Trophoblast cell (in vitro differentiated cells and primary cell): ENCODE results near the gene IKZF4.

Experiments used
- DNase-seq, 2 donors: peaks; one replicate each; pipeline ENCODE4 v3.0.0-alpha.2; 2016
- H2AFZ ChIP-seq: 2 replicates; pipeline ENCODE4 v1.6.1; 2013; ENCODE audit warnings: low read length, moderate library complexity, mild to moderate bottlenecking; ENCODE audit not compliant: insufficient read depth, poor library complexity
- H2AK5ac ChIP-seq: 2 replicates; pipeline ENCODE4 v1.6.1; 2013; ENCODE audit warnings: mild to moderate bottlenecking, low read length
- H2BK120ac ChIP-seq: 2 replicates; pipeline ENCODE4 v1.6.1; 2013; ENCODE audit warnings: low read length, mild to moderate bottlenecking, moderate library complexity; ENCODE audit not compliant: insufficient read depth, poor library complexity
- H2BK12ac ChIP-seq: 2 replicates; pipeline ENCODE4 v1.6.1; 2013; ENCODE audit warnings: mild to moderate bottlenecking, low read length, moderate library complexity
- H2BK5ac ChIP-seq: 2 replicates; pipeline ENCODE4 v1.6.1; 2013; ENCODE audit warnings: low read length, low read depth, moderate library complexity, mild to moderate bottlenecking; ENCODE audit not compliant: poor library complexity
- H3K14ac ChIP-seq: 2 replicates; pipeline ENCODE4 v1.6.1; 2013; ENCODE audit warnings: mild to moderate bottlenecking, low read length
- H3K18ac ChIP-seq: 2 replicates; pipeline ENCODE4 v1.6.1; 2013; ENCODE audit warnings: mild to moderate bottlenecking, low read length
- H3K23ac ChIP-seq: 2 replicates; pipeline ENCODE4 v1.6.1; 2013; ENCODE audit warnings: low read length
- H3K27ac ChIP-seq: 2 replicates; pipeline ENCODE4 v1.5.1; 2013; ENCODE audit warnings: low read depth, mild to moderate bottlenecking, inconsistent platforms, low read length, moderate library complexity
- H3K27me3 ChIP-seq: 2 replicates; pipeline ENCODE4 v1.6.1; 2013; ENCODE audit warnings: inconsistent platforms, mild to moderate bottlenecking, low read length, moderate library complexity; ENCODE audit not compliant: insufficient read depth
- H3K36me3 ChIP-seq, 2 experiments: 1 replicate in 1 of 2; 2 replicates in 1 of 2; pipeline ENCODE4 v1.6.1; 2013; ENCODE audit warnings: low read length in 2 of 2, mild to moderate bottlenecking in 2 of 2, moderate library complexity in 1 of 2; ENCODE audit not compliant: insufficient read depth in 2 of 2, control insufficient read depth in 1 of 2
- H3K4ac ChIP-seq: 2 replicates; pipeline ENCODE4 v1.6.1; 2013; ENCODE audit warnings: low read depth, mild to moderate bottlenecking, low read length, moderate library complexity
- H3K4me1 ChIP-seq, 2 experiments: 1 replicate in 1 of 2; 2 replicates in 1 of 2; pipeline ENCODE4 v1.6.1; 2013; ENCODE audit warnings: low read length in 2 of 2, mild to moderate bottlenecking in 2 of 2, moderate library complexity in 1 of 2; ENCODE audit not compliant: insufficient read depth in 2 of 2, control insufficient read depth in 1 of 2
- H3K4me2 ChIP-seq: 2 replicates; pipeline ENCODE4 v1.6.1; 2013; ENCODE audit warnings: inconsistent platforms, mild to moderate bottlenecking, low read length, moderate library complexity
- H3K4me3 ChIP-seq: 2 replicates; pipeline ENCODE4 v1.5.1; 2013; ENCODE audit warnings: mild to moderate bottlenecking, low read depth, low read length, inconsistent platforms
- H3K79me1 ChIP-seq: one replicate; pipeline ENCODE4 v1.6.1; 2013; ENCODE audit warnings: low read length
- H3K79me2 ChIP-seq: 2 replicates; pipeline ENCODE4 v1.6.1; 2013; ENCODE audit warnings: low read length, mild to moderate bottlenecking; ENCODE audit not compliant: control insufficient read depth, insufficient read depth, poor library complexity
- H3K9ac ChIP-seq: 2 replicates; pipeline ENCODE4 v1.6.1; 2013; ENCODE audit warnings: mild to moderate bottlenecking, low read length
- H3K9me3 ChIP-seq: 2 replicates; pipeline ENCODE4 v1.6.1; 2013; ENCODE audit warnings: low read depth, mild to moderate bottlenecking, control low read depth, inconsistent platforms, low read length; ENCODE audit not compliant: insufficient read depth
- H4K12ac ChIP-seq: 2 replicates; pipeline ENCODE4 v1.6.1; 2013; ENCODE audit warnings: low read depth, mild to moderate bottlenecking, low read length, moderate library complexity
- H4K8ac ChIP-seq: 2 replicates; pipeline ENCODE4 v1.6.1; 2013; ENCODE audit warnings: low read depth, mild to moderate bottlenecking, low read length, moderate library complexity
- H4K91ac ChIP-seq: one replicate; pipeline ENCODE4 v1.6.1; 2013; ENCODE audit warnings: low read depth, mild to moderate bottlenecking, low read length, moderate library complexity
- WGBS: extraction: QIAGEN DNeasy Blood & Tissue Kit; methylation state at CpG from one replicate; pipeline ENCODE4 v1.1.7; 2013; ENCODE audit warnings: missing lambda C conversion rate; ENCODE audit not compliant: insufficient read length, insufficient coverage; ENCODE audit errors: extremely low coverage; 5-methylcytosine and 5-hydroxymethylcytosine counted together

Gene IKZF4

DNA sequence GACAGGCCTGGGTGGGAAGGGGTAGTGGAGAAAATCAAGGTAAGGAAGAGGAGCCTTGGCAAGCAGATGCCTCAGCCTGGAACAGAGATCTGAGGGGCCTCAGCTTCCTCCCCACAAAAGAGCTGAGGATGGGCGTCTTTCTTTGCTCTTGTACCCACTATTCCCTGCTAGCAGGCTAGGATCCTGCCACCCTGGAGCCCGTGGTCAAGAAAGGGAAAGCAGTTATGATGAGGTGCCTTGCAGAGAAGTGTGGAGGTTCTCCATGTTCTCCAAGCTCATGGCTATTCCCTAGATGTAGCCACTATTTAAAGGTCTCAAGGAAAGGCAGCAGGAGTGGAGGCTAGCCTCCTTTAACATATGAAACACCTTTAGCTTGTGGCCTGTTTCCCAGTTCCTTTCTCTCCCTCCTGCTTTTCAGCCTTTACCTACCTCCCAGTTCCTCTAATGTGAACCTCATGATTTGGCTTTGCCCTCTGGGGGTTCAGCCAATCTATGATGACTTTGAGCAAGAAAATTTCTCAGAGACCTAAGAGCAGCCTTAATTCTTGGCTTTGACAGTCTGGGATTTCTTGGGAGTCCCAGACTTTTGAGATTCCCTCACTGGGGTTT is 1.1 kb downstream of the IKZF4 start:
- WGBS = no CpG with 5 or more reads among the region's 2 CpGs
- no peak for DNase-seq
- Histone ChIP-seq H3K23ac (no peak overlapping the region), H2BK12ac (no peak overlapping the region), H3K4me2 (no peak overlapping the region), H3K4ac (no peak overlapping the region), H3K27me3 (no peaks in the 10 kb centered on the region), H3K14ac (no peak overlapping the region), H2AK5ac (no peak overlapping the region), H3K27ac (no peak overlapping the region), H3K18ac (no peak overlapping the region), H2AFZ (no peak overlapping the region), H4K91ac (no peak overlapping the region), H3K79me2 (no peaks in the 10 kb centered on the region), H3K36me3 (peaks cover 6 to 7% of the 10 kb centered on the region in 2 experiments), H3K9me3 (peaks cover 1% of the 10 kb centered on the region), H3K4me3 (no peak overlapping the region), H2BK5ac (no peak overlapping the region), H4K8ac (peak overlapping the region; percentile 29), H2BK120ac (no peak overlapping the region), H4K12ac (no peak overlapping the region), H3K79me1 (peaks cover 13% of the 10 kb centered on the region), H3K9ac (no peak overlapping the region), H3K4me1 (peaks cover 9 to 20% of the 10 kb centered on the region in 2 experiments)

DNA sequence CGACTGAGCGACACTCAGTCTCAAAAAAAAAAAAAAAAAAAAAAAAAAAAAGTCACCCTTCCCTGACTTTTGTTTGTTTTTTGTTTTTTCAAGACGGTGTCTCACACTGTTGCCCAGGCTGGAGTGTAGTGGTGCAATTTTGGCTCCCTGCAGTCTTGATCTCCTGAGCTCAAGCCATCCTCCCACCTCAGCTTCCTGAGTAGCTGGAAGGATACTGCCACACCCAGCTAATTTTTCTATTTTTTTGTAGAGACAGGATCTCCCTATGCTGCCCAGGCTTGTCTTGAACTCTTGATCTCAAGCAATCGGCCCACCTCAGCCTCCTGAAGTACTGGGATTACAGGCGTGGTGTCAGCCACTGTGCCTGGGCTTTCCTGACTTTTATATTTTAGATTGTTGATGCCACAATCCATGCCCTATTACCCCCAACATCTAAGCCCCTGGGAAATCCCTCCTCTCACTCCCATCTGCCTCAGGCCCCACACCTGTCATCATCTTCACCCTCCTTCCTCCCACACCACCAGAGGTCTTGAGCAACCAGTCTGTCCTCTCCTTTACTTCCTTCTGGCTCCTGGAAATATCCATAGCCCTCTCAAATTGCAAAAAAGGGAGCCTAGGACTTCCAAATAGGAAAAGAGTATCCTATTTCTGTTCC is 7.8 kb downstream of the IKZF4 start:
- Histone ChIP-seq H2BK5ac (peak overlapping the region; percentile 64), H4K8ac (no peak overlapping the region), H3K4me1 (peaks cover 2 to 10% of the 10 kb centered on the region in 2 experiments), H3K18ac (peak overlapping the region; percentile 33), H3K9me3 (peaks cover 1% of the 10 kb centered on the region), H3K79me2 (no peaks in the 10 kb centered on the region), H4K91ac (peak overlapping the region; percentile 32), H2AFZ (no peak overlapping the region), H2BK12ac (no peak overlapping the region), H3K27me3 (no peaks in the 10 kb centered on the region), H2AK5ac (no peak overlapping the region), H3K14ac (no peak overlapping the region), H3K4ac (no peak overlapping the region), H3K23ac (no peak overlapping the region), H3K4me2 (no peak overlapping the region), H4K12ac (no peak overlapping the region), H2BK120ac (no peak overlapping the region), H3K4me3 (no peak overlapping the region), H3K79me1 (peaks cover 6% of the 10 kb centered on the region), H3K36me3 (peaks cover 19% of the 10 kb centered on the region in 2 experiments), H3K27ac (peak overlapping the region; percentile 74), H3K9ac (no peak overlapping the region)
- DNase-seq = no peak
- no CpG with 5 or more reads among the region's 5 CpGs for WGBS

DNA sequence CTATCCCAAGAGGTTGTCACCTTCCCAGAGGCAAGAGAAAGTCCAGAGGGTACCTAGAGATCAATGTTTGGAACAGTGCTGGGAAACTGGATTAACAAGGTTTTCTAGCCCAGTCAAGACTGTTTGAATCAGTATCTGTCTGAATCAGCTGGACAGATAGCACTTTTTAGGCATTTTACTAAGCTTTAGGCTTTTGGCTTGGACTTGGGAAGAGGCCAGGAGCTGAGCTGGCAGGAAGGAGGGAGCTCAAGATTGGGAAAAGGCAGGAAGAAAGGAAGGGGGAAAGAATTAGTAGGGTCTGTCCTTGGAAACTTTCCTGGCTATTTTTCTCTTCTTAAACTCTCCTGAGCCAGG is 8.3 kb downstream of the IKZF4 start:
- Histone ChIP-seq H3K36me3 (peaks cover 19% of the 10 kb centered on the region in 2 experiments), H3K9ac (no peak overlapping the region), H2BK5ac (no peak overlapping the region), H4K12ac (no peak overlapping the region), H2AK5ac (no peak overlapping the region), H3K79me2 (no peaks in the 10 kb centered on the region), H3K4me1 (peaks cover 2 to 10% of the 10 kb centered on the region in 2 experiments), H3K9me3 (peaks cover 1% of the 10 kb centered on the region), H3K4me2 (no peak overlapping the region), H4K91ac (no peak overlapping the region), H3K4me3 (no peak overlapping the region), H2BK12ac (no peak overlapping the region), H3K27me3 (no peaks in the 10 kb centered on the region), H3K4ac (no peak overlapping the region), H3K27ac (peak overlapping the region; percentile 74), H2AFZ (no peak overlapping the region), H2BK120ac (no peak overlapping the region), H3K79me1 (peaks cover 6% of the 10 kb centered on the region), H4K8ac (no peak overlapping the region), H3K14ac (no peak overlapping the region), H3K23ac (no peak overlapping the region), H3K18ac (no peak overlapping the region)
- DNase-seq = peak in 1 of 2 donors; percentile 61

DNA sequence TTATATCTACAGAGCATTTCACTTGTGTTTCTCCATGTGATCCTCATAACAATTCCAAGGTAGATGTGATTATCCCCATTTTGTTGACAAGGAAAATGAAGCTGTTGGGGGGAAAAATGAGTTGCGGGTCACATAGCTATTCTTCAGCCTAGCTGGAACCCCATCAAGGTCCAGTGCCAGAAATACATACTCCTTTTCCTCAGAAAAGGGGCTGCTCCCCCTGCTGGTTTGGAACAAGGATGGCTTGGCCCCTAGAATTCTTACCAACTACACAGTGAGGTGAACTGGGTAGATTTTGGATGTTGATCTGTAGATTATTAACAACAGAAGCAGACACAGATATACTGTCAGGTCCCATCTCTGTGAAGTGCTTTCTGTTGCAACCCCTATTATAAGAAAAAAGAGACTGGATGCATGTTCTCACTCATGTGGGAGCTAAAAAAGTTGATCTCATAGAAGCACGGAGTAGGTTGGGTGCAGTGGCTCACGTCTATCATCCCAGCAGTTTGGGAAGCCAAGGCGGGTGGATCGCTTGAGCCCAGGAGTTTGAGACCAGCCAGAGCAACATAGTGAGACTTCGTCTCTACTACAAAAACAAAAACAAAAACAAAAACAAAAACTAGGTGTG is 8.9 kb downstream of the IKZF4 start:
- Histone ChIP-seq H4K8ac (no peak overlapping the region), H3K9me3 (no peaks in the 10 kb centered on the region), H3K79me2 (no peaks in the 10 kb centered on the region), H3K18ac (no peak overlapping the region), H3K14ac (no peak overlapping the region), H3K36me3 (peaks cover 19 to 21% of the 10 kb centered on the region in 2 experiments), H2AFZ (no peak overlapping the region), H3K27ac (peak overlapping the region; percentile 74), H3K4me1 (peaks cover 2 to 10% of the 10 kb centered on the region in 2 experiments), H2AK5ac (no peak overlapping the region), H2BK12ac (no peak overlapping the region), H2BK5ac (peak overlapping the region; percentile 12), H3K27me3 (no peaks in the 10 kb centered on the region), H3K23ac (no peak overlapping the region), H3K4ac (no peak overlapping the region), H3K9ac (no peak overlapping the region), H4K91ac (no peak overlapping the region), H4K12ac (no peak overlapping the region), H2BK120ac (no peak overlapping the region), H3K79me1 (peaks cover 6% of the 10 kb centered on the region), H3K4me2 (no peak overlapping the region), H3K4me3 (no peak overlapping the region)
- WGBS = no CpG with 5 or more reads among the region's 6 CpGs
- peak; percentile 37 to 79 for DNase-seq
